ENCODE results near the gene TTLL7. TPM values are rescaled to one million over a fixed set of nuclear protein-coding genes. Genes with fewer than 3 reads are reported as not detected.
"Not testable (repeated sequence)": the region's sequence is repeated elsewhere in the genome, so short reads cannot be mapped to it uniquely, and the experiment has no call there.

Gene TTLL7
- polyA plus RNA-seq, 1 donor (not counting 4 experiments of a cell fraction or from before 2014, with no cell fraction given): 8.1 TPM

GRCh38 chr1:83990734-83991133, 8.2 kb downstream of the TTLL7 start:
- Histone ChIP-seq H3K4me2 (ENCODE audit: control insufficient read depth, extremely low read depth, insufficient read depth, low read depth, low read length) (no peak overlapping the region), H3K4me1 (ENCODE audit: control insufficient read depth, extremely low read depth, insufficient read depth, low read length) (no peaks in the 10 kb centered on the region), H3K4me3 (ENCODE audit: control insufficient read depth in 2 of 3, extremely low read depth in 1 of 3, insufficient read depth in 2 of 3, low read depth in 1 of 3, low read length in 3 of 3) (no peak overlapping the region), H3K27ac (ENCODE audit: control insufficient read depth, insufficient read depth, low read length) (no peak overlapping the region), H3K27me3 (ENCODE audit: control insufficient read depth, extremely low read depth, insufficient read depth, low read length) (no peaks in the 10 kb centered on the region), H3K79me2 (ENCODE audit: control insufficient read depth, insufficient read depth, low read length) (no peaks in the 10 kb centered on the region), H3K9ac (ENCODE audit: control insufficient read depth, extremely low read depth, insufficient read depth, low read length) (no peak overlapping the region), H2AFZ (ENCODE audit: control insufficient read depth, low read length) (no peak overlapping the region), H3K36me3 (ENCODE audit: control insufficient read depth in 2 of 2, extremely low read depth in 1 of 2, insufficient read depth in 2 of 2, low read length in 2 of 2) (no peaks in the 10 kb centered on the region), H3K9me1 (ENCODE audit: control insufficient read depth, extremely low read depth, insufficient read depth, low read length) (no peaks in the 10 kb centered on the region), H3K9me3 (ENCODE audit: control insufficient read depth, low read depth, low read length) (no peaks in the 10 kb centered on the region), H4K20me1 (ENCODE audit: control insufficient read depth, extremely low read depth, insufficient read depth, low read length) (no peaks in the 10 kb centered on the region)
- dilution Hi-C loops (cut with MboI; ENCODE audit: extremely low pct_ligation_motif_present, low sequenced_read_pairs): no loop called here
- no peak for FAIRE-seq
- no peak for DNase-seq (ENCODE audit: low read depth, low spot score)
- TF ChIP-seq EZH2 (IDR thresholded peaks at IDR 0.05; ENCODE audit: low read length) (no peak), CTCF (optimal IDR thresholded peaks at IDR 0.05 in 1 of 3, IDR thresholded peaks at IDR 0.05 in 1 of 3, conservative IDR thresholded peaks at IDR 0.05 in 1 of 3; ENCODE audit: extremely low read depth in 1 of 3, insufficient read depth in 2 of 3, low read length in 3 of 3) (peak in 1 of 3 experiments; percentile 32)

GRCh38 chr1:83985048-83985447, 13.9 kb downstream of the TTLL7 start:
- no peak for DNase-seq (ENCODE audit: low read depth, low spot score)
- dilution Hi-C loops (cut with MboI; ENCODE audit: extremely low pct_ligation_motif_present, low sequenced_read_pairs): no loop called here
- no peaks in the 10 kb centered on the region for H3K27me3 ChIP-seq (ENCODE audit: control insufficient read depth, extremely low read depth, insufficient read depth, low read length)

GRCh38 chr1:83983918-83984317, 15.0 kb downstream of the TTLL7 start:
- H3K27ac ChIP-seq (ENCODE audit: control insufficient read depth, insufficient read depth, low read length); FAIRE-seq; H4K20me1 ChIP-seq (ENCODE audit: control insufficient read depth, extremely low read depth, insufficient read depth, low read length); H3K79me2 ChIP-seq (ENCODE audit: control insufficient read depth, insufficient read depth, low read length); H3K4me3 ChIP-seq (ENCODE audit: control insufficient read depth in 2 of 3, extremely low read depth in 1 of 3, insufficient read depth in 2 of 3, low read depth in 1 of 3, low read length in 3 of 3); H3K9ac ChIP-seq (ENCODE audit: control insufficient read depth, extremely low read depth, insufficient read depth, low read length); H3K4me2 ChIP-seq (ENCODE audit: control insufficient read depth, extremely low read depth, insufficient read depth, low read depth, low read length); H3K36me3 ChIP-seq (ENCODE audit: control insufficient read depth in 2 of 2, extremely low read depth in 1 of 2, insufficient read depth in 2 of 2, low read length in 2 of 2); H3K27me3 ChIP-seq (ENCODE audit: control insufficient read depth, extremely low read depth, insufficient read depth, low read length); H3K4me1 ChIP-seq (ENCODE audit: control insufficient read depth, extremely low read depth, insufficient read depth, low read length); DNase-seq (ENCODE audit: low read depth, low spot score); H3K9me1 ChIP-seq (ENCODE audit: control insufficient read depth, extremely low read depth, insufficient read depth, low read length); H2AFZ ChIP-seq (ENCODE audit: control insufficient read depth, low read length); dilution Hi-C loops (cut with MboI; ENCODE audit: extremely low pct_ligation_motif_present, low sequenced_read_pairs); H3K9me3 ChIP-seq (ENCODE audit: control insufficient read depth, low read depth, low read length): not testable (repeated sequence)

More at GRCh38 chr1:83985048-83985447, 13.9 kb downstream of the TTLL7 start:
- no peak for FAIRE-seq
- Histone ChIP-seq H3K9me3 (ENCODE audit: control insufficient read depth, low read depth, low read length) (no peaks in the 10 kb centered on the region), H3K27ac (ENCODE audit: control insufficient read depth, insufficient read depth, low read length) (no peak overlapping the region), H3K9me1 (ENCODE audit: control insufficient read depth, extremely low read depth, insufficient read depth, low read length) (no peaks in the 10 kb centered on the region), H3K4me1 (ENCODE audit: control insufficient read depth, extremely low read depth, insufficient read depth, low read length) (no peaks in the 10 kb centered on the region), H3K4me3 (ENCODE audit: control insufficient read depth in 2 of 3, extremely low read depth in 1 of 3, insufficient read depth in 2 of 3, low read depth in 1 of 3, low read length in 3 of 3) (no peak overlapping the region), H3K36me3 (ENCODE audit: control insufficient read depth in 2 of 2, extremely low read depth in 1 of 2, insufficient read depth in 2 of 2, low read length in 2 of 2) (no peaks in the 10 kb centered on the region), H3K9ac (ENCODE audit: control insufficient read depth, extremely low read depth, insufficient read depth, low read length) (no peak overlapping the region), H3K79me2 (ENCODE audit: control insufficient read depth, insufficient read depth, low read length) (no peaks in the 10 kb centered on the region), H4K20me1 (ENCODE audit: control insufficient read depth, extremely low read depth, insufficient read depth, low read length) (no peaks in the 10 kb centered on the region), H2AFZ (ENCODE audit: control insufficient read depth, low read length) (no peak overlapping the region), H3K4me2 (ENCODE audit: control insufficient read depth, extremely low read depth, insufficient read depth, low read depth, low read length) (no peak overlapping the region)
- TF ChIP-seq EZH2 (IDR thresholded peaks at IDR 0.05; ENCODE audit: low read length) (no peak), CTCF (optimal IDR thresholded peaks at IDR 0.05 in 1 of 3, IDR thresholded peaks at IDR 0.05 in 1 of 3, conservative IDR thresholded peaks at IDR 0.05 in 1 of 3; ENCODE audit: extremely low read depth in 1 of 3, insufficient read depth in 2 of 3, low read length in 3 of 3) (no peak)
